GM21390 (cell line): Measurements from ENCODE around the gene PADI3.

ENCODE experiments used
- ATAC-seq: cut with Tn5 transposase; IDR thresholded peaks from one replicate; pipeline ENCODE4 v1.9.1; 2021; ENCODE audit not compliant: unreplicated experiment

The PADI3 gene

DNA sequence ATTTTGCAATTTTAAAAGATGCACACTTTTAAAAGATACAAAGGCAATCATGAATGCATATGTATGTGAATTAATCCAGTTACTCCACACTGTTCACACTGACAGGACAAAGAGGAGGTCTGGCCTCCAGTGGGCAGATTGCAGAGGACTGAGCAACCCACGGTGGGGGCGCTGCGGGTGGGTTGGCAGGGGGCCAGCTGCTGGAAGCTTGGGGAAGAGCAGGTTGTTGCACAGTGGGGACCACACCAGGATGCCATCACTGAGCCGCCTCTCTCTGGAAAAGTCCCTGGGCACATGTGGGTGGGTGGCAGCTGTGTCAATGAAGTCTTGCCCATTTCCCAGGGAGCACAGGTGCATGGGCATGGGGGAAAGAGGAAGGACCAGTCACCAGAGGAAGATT lies 46.4 kb downstream of the PADI3 start:
- no peak for ATAC-seq

- ATAC-seq, result no peak
Observed at GRCh38 chr1:17296086-17296485, 47.2 kb downstream of the PADI3 start.

DNA sequence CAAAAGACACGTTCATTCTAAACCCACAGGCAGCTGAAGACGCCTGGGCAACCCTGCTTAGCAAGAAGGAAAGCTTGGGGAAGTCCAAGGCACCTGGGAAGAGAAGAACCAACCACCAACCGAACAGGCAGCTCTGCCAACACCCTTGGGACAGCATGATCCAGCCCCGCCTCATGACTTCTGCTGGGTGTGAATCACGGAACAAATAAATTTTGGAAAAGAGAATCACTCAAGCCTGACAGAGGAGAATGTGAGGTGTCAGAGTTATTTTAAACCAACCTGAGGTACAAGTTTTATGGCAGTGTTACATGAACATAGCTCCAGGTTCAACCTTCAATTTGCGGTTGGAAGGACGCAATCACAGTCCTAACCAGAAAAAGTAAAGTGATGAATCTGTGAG lies 49.1 kb downstream of the PADI3 start:
- no peak for ATAC-seq

- ATAC-seq, result no peak
Observed at GRCh38 chr1:17301767-17302166, 52.9 kb downstream of the PADI3 start.

- ATAC-seq, result no peak
Observed at GRCh38 chr1:17304151-17304825, 55.4 kb downstream of the PADI3 start.

DNA sequence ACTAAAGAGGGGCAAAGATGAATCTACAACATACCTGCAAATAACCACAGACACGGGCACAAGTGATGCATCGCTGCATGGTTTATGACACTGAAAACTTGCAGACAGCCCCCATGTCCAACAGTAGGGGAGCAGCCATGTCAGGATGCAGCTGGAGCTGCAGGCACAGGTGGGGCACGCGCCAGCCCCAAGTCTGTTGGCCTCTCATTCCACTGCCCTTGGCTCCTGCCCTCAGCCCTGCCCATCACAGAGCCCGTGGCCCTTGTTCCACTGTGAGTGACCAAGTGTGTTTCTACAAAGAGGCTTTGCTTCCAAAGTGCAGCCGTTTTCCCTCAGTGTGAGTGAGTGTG lies 55.9 kb downstream of the PADI3 start:
- no peak for ATAC-seq

- ATAC-seq, result no peak
Observed at GRCh38 chr1:17305576-17306095, 56.7 kb downstream of the PADI3 start.

- no peak for ATAC-seq
Observed at GRCh38 chr1:17306407-17306806, 57.5 kb downstream of the PADI3 start.

DNA sequence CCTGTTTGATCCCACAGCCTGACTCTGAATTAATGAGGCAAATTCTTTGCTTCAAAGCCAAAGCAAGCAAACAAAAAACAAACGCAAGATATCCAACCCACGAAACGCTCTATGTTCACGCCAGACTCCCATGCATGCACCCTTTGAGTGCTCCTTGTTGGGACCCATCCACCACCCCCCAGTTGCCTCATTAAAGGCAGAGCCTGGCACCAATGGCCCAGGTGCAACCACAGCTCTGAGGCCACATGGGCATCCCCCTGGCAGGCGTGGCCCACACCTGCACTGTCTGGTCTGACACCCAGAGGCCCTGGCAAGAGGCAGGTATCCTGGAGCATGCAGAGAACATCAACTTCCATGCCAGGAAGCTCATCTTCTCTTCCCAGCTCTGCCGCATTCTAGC lies 58.0 kb downstream of the PADI3 start:
- ATAC-seq, result no peak

GRCh38 chr1:17307329-17307728 lies 58.4 kb downstream of the PADI3 start:
- no peak for ATAC-seq

GRCh38 chr1:17307946-17308345 lies 59.0 kb downstream of the PADI3 start, which contains the start of gene PADI4:
TSS of gene PADI4 (plus strand) at chr1:17308197. CDS start at chr1:17308223, 26 bp downstream.
- ATAC-seq, result no peak

- no peak for ATAC-seq
Observed at GRCh38 chr1:17308593-17308992, 59.7 kb downstream of the PADI3 start.

DNA sequence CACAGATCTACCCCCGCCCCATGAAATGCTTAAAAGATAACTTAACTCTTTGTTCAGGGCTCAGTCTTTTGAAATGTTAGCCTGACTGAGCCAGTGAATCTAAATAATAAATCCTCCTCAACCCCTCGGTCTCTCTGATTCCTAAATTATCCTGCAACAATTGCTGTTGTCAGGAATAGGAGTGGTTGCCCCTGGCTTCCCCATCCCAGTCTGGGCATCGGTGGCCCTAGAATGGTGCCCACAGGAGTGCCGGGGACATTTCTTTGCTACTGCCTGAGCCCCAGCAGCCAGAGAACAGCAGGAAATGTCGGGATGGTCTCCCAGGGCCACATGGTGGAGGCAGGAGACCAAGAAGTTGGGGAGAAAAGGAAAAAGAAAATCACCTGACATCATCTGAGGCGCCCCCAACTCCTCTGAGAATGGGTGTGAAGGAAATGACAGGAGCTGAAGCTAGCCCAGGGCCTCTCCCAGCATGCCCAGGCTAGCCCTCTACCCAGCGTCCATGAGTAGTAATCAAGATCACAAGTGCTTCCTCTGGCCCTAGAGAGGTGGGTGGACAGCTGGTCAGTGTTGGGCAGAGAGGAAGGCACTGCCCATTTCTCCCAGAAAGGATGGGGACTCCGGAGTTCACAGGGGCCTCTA lies 60.6 kb downstream of the PADI3 start:
- ATAC-seq, result no peak

DNA sequence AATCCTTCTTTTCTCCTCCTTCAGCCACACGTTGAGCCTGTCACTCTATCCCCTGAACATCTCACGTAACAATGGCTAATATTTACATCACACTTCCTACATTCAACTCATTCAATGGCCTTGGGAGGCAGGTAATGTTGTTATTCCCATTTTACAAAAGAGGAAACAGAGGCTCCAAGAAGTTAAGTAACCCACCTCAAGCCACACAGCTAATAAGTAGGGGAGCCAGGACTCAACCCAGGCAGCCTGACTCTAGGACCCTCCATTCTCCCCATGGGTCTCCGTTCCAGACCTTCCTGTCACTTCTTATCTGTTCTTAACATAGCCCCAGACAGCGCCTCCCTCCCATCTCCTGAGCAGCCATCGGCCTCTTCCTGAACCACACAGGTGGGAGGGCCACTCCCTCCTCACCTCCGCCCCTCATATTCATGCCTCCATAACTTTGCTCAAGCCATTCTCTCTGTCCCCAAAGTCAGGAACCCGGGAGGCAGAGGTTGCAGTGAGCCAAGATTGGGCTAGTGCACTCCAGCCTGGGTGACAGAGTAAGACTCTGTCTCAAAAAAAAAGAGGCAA lies 61.3 kb downstream of the PADI3 start:
- no peak for ATAC-seq

DNA sequence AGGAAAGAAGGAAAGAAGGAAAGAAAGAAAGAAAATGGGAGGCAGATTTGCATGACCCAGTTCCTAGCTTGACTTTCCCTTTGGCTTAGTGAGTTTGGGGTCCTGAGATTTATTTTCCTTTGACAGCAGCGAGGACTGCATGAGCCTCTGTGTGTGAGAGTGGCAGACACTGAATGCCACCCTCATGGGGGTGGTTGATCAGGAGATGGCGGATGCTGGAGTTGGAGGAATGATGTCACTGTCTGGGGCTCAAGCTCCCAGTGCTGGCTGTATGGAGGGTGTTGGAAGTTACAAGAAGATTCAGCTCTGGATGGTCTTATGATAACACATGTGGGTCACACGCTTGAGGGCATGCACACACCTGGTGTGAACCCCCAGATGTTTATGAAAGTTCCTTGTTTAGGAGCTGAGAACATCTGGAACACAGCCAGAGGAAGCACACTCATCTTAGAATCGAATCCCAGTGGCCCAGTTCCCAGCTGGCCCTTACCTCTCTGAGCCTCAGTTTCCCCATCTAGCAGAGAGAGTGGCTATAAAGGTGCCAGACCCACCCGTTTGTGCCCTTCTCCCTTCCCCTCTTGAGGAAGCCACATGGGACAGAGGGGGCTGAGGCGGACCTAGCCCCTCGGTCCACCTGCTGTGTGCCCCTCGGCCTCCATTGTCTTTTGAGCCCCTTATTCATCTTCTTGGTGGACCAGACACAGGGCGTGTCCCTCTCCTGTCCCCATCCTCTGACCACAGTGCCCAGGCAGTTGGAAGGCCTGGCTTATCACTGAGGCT lies 64.8 kb downstream of the PADI3 start:
- no peak for ATAC-seq

- ATAC-seq, result no peak
Observed at GRCh38 chr1:17314491-17314971, 65.6 kb downstream of the PADI3 start.

DNA sequence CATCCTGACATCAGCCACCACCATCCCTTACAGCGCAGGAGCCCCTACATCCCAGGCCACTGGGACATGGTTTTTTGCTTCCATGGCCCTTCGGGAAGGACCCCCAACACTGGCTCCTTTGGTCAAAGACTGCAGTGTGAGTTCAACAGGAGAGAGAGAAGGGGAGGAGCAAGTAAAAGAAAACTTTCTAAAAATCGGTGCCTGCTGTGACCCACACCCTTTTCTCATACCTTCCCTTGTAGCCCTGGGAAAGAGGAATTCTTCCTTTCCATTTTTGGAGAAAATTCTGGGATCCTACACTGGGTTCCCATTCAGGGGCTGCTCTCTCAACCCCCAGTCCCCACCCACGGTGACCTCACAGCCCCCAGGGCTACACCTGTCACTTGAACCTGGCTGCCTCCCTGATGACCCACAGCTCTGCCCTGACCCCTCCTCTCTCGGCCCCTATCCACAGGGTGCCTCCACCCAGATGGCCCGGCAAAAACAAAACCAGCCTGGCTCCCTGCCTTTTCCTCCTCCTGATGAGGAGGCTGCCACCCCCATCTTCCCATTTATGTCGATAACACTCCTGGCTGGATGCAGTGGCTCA lies 66.7 kb downstream of the PADI3 start:
- no peak for ATAC-seq

DNA sequence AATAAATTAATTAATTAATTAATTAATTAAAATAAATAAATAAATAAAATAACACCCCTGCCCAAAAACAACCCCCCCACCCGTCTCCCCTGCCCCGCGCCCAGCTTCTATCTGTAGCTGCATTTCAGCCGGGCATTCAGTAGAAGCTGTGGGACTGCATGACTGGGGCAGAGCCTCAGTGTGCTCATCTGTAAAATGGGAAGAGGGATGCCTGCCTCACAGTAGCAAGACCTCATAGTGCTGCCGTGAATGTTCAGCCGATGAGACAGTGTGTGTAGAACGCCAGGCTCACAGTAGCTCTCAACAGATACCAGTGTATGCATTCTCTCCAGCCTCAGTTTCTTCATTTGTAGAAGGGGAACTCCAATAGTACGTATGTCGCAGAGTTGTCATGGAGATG lies 67.8 kb downstream of the PADI3 start:
- no peak for ATAC-seq

DNA sequence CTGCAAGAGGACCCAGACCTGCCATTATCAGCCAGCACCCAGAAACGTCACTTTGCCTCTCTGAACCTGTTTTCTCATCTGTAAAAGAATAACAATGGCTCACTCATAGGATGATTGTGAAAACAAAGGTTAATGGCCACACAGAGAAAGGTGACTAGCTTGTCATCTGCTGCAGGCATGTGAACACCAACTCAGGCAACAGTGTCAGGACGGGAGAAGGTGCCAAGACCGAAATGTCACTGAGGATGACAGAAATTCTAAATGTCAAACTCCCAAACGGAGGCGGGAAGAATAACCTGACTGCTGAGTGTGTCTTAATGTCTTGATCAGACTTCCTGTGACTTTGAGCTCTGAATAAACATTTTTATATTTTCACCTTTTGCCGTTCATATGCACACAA lies 69.4 kb downstream of the PADI3 start:
- no peak for ATAC-seq

DNA sequence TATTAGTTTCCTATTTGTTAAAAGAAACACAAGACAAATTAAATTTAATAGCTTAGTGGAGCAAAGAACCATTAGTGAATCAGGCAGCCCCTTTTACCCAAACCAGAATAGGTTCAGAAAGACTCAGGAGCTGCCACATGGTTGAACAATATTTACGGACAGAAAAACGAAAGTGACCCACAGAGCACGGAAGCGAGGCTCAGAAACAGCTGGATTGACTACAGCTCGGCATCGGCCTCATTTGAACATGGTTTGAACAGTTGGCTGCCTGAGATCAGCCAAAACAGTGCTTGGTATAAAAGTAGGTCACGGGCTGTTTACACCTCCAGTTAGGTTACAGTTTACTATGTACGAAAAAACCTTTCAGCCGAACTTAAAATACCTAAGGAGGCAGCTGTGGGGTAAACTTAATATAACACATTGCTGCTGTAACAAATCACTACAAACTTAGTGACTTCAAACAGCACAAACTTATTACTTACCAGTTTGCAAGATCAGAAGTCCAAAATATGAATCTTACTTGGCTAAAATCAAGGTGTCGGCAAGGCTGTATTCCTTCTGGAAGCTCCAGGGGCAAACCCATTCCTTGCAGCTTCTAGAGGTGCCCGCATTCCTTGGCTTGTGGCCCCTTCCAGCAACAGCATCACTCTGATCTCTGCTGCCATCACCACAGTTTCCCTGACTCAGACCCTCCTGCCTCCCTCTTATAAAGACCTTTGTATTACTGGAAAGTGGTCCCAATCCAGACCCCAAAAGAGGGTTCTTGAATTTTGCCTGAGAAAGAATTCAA lies 70.9 kb downstream of the PADI3 start:
- ATAC-seq, result no peak
